GM19240 (cell line): Measurements from ENCODE around the gene TMPRSS13.
"Not testable (repeated sequence)": the region's sequence is repeated elsewhere in the genome, so short reads cannot be mapped to it uniquely, and the experiment has no call there.

ENCODE experiments used
- DNase-seq: peaks from one replicate; pipeline ENCODE4 v3.0.0; 2011; ENCODE audit warnings: low spot score; ENCODE audit not compliant: insufficient read length

The TMPRSS13 gene

DNA sequence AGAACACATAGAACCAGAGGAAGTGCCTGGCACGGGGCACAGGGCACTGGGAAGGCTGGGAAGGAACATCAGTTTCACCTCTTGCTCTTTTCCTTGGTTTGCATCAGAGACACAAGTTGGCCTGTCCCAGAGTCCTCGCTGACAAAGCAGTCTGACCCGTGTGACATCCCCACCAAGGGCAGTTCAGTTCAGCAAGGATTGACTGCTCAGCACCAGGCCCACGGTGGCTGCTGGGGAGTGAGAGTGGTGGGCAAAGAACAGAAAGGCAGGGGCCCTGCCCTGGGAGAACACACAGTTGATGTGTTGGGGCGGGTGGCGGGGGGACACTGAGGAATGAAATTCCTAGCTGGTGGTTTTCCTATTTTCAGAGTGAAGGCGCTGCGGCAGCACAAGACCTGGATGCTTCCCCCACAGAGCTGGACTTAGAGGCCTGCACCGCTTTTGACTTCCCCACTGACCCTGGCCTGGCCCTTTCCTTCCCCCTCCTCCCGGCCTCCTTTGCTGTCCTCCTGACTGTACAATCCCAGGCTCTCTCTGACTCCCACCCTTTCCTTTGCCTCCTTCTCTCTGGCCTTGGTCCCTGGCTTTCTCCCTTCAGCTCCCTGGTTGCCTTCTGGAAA, 2.2 kb upstream of the TMPRSS13 start:
- no peak for DNase-seq

DNA sequence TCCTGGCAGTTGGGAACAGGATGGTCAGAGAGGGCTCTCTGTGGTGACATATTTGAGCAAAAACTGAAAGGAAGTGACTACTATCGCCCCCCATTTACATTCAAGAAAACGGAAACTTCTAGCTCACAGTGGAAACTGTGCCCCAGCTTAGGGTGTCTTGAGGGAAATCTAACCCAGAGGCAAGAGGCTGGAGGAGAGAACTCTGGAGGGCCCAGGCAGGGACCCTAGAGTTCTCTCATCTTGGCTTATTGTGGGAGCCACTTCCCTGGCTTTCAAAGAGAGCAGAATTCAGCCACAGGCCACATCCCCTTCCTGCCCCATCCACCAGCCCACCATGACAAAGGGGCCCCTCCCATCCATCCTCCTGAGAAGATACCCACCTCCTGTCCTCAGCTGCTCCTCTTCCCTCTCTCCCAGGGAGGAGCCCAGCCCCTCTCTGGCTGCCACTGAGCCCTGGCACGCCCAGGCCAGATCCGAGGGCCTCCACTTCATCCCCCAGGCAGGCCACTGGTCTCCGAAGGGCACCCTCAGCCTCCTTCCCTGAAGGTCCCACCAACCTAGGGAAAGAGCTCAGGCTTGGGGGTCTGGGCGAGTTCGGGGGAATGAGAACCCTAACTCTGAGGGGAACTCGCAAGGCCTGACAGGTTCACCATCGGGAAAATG, 1.6 kb upstream of the TMPRSS13 start:
- DNase-seq = no peak

DNA sequence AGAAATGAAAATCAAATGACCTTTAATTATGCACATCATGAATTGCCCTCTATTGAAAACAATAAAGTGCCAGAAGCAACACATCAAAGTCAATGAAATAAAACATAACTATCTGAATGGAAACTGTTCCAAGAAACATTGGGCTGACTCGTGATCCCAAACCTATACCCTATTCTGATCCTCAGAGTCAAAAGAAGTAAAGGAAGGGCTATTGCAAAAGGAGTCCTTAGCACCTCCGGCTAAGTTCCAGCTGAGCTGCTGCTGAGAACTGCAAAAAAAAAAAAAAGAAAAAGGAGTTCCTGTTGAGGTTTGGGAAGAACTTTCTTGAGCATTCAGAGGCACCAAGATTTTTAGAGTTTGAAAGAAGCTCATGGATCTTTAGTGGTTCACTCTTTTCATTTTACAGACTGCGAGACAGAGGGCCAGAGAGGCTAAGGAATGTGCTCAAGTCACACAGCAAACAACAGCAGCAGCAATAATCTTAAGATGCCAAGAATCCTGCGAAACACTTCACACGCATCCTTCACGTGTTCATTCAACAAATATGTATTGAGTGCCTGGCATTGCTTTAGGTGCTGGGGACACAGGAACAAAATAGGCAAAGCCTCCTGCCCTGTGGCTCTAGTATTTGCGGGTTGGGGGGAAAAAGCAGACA, 841 bp upstream of the TMPRSS13 start:
- no peak for DNase-seq

- no peak for DNase-seq
These were observed 608 bp downstream of the TMPRSS13 start for GRCh38 chr11:117928446-117929141.

DNA sequence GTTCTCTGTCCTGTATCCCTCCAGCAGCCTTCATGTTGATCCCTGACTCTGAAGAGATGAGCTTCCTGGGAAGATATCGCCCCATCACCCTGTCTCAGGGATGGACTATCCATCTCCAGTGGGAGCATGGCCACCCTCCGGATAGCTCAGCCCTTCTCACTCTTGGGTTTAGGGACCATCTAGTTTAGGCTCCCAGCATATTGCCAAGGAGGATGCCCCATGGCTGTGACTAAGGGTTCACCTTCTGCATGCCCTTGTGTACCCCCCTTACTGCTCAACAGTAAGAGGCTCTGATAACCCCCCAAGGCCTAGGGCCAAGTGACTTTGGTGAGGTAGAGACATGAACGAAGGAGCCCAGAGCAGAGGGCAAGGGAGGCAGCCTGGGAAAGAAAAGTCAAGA, 1.3 kb downstream of the TMPRSS13 start:
- DNase-seq = no peak

- not testable (repeated sequence) for DNase-seq
These were observed 3.0 kb downstream of the TMPRSS13 start for GRCh38 chr11:117926166-117926565.

GRCh38 chr11:117925198-117925925, 3.8 kb downstream of the TMPRSS13 start:
- no peak for DNase-seq

- DNase-seq = no peak
These were observed 4.5 kb downstream of the TMPRSS13 start for GRCh38 chr11:117924631-117925170.

- no peak for DNase-seq
These were observed 5.4 kb downstream of the TMPRSS13 start for GRCh38 chr11:117923773-117924172.

DNA sequence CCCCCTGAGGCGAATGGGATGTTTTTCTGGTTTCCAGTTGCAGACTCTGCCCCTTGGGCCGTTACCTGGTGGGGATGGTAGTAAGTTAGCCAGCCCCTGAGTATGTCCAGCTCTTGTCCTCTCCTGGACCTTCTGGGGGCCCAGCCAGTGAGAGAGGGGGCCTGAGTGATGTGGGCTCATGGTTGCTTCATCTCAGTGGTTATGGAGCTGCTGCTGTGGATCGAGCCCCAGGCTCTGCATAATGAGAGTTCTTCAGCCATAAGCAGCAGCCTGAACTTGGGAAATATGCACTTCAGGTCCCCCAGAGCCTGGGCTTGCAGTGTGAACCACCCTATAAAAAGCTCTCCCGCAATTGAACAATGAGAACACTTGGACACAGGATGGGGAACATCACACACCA, 5.9 kb downstream of the TMPRSS13 start:
- DNase-seq = no peak

DNA sequence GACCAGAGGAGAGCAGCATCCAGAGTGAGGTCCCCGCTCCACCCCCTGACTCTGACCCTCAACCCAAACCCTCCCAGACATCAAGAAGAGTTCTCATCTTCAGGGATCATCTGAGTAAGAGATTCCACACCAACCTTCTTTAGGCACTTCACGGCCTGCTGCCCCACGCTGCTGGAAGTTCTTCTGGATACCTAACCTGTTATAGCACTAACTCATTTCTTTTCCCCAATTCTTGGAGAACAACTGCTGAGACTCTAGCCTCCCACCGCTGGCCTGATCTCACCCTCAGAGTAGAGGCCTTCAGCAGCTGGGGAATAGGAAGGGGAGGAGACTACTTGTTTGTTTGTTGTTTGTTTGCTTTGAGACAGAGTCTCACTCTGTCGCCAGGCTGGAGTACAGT, 7.3 kb downstream of the TMPRSS13 start:
- DNase-seq = no peak

- DNase-seq = no peak
These were observed 7.7 kb downstream of the TMPRSS13 start for GRCh38 chr11:117921456-117921855.

- no peak for DNase-seq
These were observed 9.4 kb downstream of the TMPRSS13 start for GRCh38 chr11:117919781-117920221.

- DNase-seq = no peak
These were observed 9.9 kb downstream of the TMPRSS13 start for GRCh38 chr11:117919341-117919740.

DNA sequence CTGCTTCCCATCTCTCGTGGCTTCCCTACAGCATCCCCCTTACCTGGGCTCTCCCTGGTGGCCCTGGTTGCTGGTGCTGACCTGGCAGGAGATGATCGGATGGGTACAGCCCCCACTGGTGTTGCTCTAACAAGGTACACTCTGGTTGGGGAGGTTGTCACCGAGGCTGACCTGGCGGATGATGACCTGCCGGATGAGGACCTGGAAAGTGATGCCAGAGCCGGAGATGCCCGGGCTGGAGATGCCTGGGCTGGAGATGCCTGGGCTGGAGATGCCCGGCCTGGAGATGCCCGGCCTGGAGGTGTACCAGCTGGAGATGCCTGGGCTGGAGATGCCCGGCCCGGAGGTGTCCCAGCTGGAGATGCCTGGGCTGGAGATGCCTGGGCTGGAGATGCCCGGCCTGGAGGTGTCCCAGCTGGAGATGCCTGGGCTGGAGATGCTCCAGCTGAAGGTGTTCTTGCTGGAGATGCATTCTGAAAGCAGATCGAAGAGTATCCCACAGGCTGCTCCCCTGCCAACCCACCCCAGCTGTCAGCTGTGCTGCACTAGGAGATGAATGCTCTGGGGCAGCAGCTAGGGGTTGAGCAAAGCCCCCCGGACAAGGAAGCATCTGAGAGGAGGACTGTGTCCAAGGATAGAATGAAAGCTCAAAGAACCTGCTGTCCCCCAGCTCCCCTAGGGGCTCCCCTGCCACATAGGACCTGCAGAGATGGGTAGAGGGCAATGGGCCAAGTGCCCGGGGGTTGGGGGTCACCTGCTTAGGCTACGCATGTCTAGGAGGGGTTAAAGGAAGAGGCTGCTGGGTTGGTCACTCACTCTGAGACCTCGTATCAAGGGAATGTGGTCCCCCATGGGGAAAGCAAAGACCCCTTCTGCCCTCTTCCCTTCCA, 10.6 kb downstream of the TMPRSS13 start:
- DNase-seq = no peak

DNA sequence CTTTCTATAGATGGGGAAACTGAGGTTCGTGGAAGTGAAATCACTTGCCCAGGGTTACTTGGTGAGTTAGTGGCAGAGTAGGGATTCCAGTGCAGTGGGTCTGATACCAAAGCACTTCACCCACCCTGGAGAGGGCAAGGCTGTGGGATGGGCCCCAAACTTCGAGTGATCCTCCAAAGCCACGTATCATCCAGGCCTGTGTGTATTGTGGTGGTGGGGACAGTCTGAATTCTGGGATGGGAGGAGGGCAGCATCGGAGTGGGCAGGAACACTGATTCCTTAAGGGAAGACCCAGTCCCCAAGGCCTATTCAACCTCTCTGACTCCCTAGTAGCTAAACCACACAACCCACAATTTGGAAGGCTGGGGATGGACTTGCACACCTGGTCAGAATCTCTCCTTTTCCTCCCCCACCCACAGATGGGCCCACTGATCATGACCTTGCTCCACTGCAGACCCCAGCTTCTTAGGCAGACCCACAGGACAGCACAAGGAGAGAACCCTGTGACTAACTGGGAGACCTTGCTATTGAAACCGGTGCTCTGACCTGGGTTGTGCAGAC, 11.5 kb downstream of the TMPRSS13 start:
- no peak for DNase-seq

DNA sequence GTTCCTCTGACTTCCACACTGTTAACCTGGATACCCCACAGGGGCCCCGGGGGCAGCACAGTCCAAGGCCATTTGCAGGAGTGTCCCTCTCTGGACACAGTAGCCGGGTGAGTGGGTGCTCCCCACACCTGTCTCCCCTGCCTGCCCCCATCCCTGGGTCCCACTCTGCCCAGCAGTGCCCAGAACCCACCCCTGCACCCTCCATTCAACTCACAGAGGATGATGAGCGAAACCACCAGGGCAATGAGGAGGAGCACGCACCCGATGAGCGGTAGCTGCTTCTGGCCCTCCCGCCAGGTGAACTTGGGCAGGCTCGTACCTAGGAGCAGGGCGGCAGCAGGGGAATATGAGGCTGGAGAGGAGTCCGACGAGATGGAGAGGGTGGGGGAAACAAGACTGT, 12.2 kb downstream of the TMPRSS13 start:
- no peak for DNase-seq

DNA sequence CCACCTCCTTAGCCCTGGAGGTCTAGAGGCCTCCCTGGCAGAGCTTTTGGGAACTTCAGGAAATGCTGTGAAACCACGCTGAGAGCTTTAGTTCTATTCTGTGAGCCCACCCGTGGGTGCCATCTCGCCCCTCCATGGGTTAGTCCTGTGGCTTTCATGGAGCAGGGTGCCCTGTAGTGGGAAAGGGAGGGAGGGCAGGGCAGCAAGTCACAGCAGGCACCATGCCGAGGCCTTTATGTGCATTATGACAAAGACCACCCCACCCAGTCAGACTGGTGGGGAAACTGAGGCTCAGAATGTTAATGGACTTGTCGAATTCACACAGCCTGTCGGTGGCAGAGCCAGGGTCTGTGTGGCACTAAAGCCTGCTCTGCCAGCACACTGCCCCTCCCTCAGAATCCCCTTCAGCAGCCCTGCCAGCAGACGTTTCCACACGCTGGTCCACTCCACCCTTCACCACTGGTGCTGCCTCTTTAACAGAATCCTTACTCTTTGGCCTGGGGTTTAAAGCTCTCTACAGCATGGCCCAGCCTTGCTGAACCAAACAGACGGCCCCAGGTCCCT, 13.4 kb downstream of the TMPRSS13 start:
- no peak for DNase-seq

DNA sequence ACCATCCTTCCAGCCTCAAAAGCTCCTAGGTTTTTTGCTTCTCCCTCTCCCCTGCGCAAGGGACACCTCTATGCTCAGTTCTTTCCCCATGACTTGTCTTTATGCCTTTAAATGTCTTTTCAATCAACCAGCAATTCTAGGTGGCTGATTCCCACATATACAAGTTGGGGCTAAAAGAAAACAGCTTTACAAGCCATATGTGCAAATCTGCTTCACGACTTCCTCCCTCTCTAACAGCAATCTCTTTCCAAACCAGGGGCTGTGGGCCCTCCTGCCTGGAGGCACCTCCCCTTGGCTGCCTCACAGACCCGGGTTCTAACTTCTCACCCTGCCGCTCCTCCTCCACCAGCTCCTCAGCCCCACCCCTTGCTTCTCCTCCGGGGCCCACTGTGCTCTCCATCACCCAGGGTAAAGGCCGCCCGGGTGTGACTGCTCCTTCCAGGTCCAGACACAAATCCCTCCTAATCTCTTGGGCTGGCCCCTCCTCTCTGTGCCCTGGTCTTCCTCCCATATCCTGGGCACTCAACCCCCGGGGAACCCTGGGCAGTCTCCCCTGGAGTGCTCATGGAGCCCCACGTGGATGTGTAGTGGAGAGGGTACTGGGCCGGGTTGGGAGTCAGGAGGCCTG, 14.1 kb downstream of the TMPRSS13 start:
- DNase-seq = no peak
